K562 (cell line): ENCODE measurements around the gene TCF12. TPM values are rescaled to one million over a fixed set of nuclear protein-coding genes. Genes with fewer than 3 reads are reported as not detected.

Experiments
- ATAC-seq: fragments of 200-7000 bp; cut with Tn5 transposase; 3 replicates; pipeline ENCODE4 v1.9.1; 2020; ENCODE audit warnings: moderate library complexity
- BruUV-seq: library from RNA; stranded (reverse); fragments of 400-500 nt; replicated peaks from 2 replicates; lab custom pipeline; 2021; lab: Mats Ljungman, UMichigan
- CTCF ChIA-PET: fragments of 300-600 bp; formaldehyde crosslinking; extraction: SDS; loops from one replicate; lab custom pipeline; 2021; ENCODE audit warnings: low intra/inter-chr PET ratio; lab: Yijun Ruan, JAX
- POLR2A ChIA-PET: fragments of 300-600, 350-650 bp; sonication (Branson Sonifier 250); formaldehyde crosslinking; extraction: SDS; loops from one replicate; lab custom pipeline; 2021; ENCODE audit warnings: antibody characterized with exemption, inconsistent platforms; lab: Yijun Ruan, JAX
- DNase-seq, 4 experiments: peaks; one replicate each; pipeline versions ENCODE4 v3.0.0 to v3.0.0-alpha.2; 2011 to 2018; ENCODE audit warnings: low spot score in 3 of 4, mixed read lengths in 3 of 4; ENCODE audit errors: extremely low read depth in 1 of 4
- FAIRE-seq: peaks from 2 replicates; lab custom pipeline; 2011; peaks lifted over from hg19 to GRCh38; lab: Jason Lieb, UNC
- H2AFZ ChIP-seq: 2 replicates; pipeline ENCODE4 v1.6.0; 2011; ENCODE audit warnings: low read depth, low read length, control low read depth, inconsistent platforms
- H3K27ac ChIP-seq: fragments of 200-600 bp; 3 replicates; pipeline ENCODE4 v1.8.0; 2011; ENCODE audit warnings: low read depth, mild to moderate bottlenecking, control low read depth, inconsistent platforms, low read length, moderate library complexity, mixed read lengths; ENCODE audit errors: extremely low read depth
- H3K27me3 ChIP-seq, 2 experiments: fragments of 300-600 bp in 1 of 2; 2 replicates in 1 of 2; 3 replicates in 1 of 2; pipeline versions ENCODE4 v1.6.0 to v1.8.0; 2011; ENCODE audit warnings: inconsistent platforms in 2 of 2, low read length in 2 of 2, mild to moderate bottlenecking in 1 of 2, mixed read lengths in 1 of 2, moderate library complexity in 1 of 2; ENCODE audit not compliant: control insufficient read depth in 2 of 2, insufficient read depth in 2 of 2
- H3K36me3 ChIP-seq: fragments of 300-600 bp; 3 replicates; pipeline ENCODE4 v1.8.0; 2011; ENCODE audit warnings: mild to moderate bottlenecking, low read length, inconsistent platforms; ENCODE audit not compliant: control insufficient read depth, insufficient read depth
- H3K4me1 ChIP-seq, 2 experiments: fragments of 200-600 bp in 1 of 2; replicated peaks in 1 of 2; 2 replicates in 1 of 2; 3 replicates in 1 of 2; pipeline versions ENCODE4 v1.5.1 to v1.8.0; 2011; ENCODE audit warnings: inconsistent platforms in 2 of 2, low read length in 2 of 2, mild to moderate bottlenecking in 1 of 2, mixed read lengths in 1 of 2, moderate library complexity in 1 of 2; ENCODE audit not compliant: control insufficient read depth in 2 of 2, insufficient read depth in 2 of 2
- H3K4me2 ChIP-seq: 2 replicates; pipeline ENCODE4 v1.6.1; 2011; ENCODE audit warnings: low read length, control low read depth, inconsistent platforms, mixed read lengths; ENCODE audit not compliant: insufficient read depth
- H3K4me3 ChIP-seq: fragments of 200-600 bp; sonication (generic), shearing (Covaris generic); 2 replicates; pipeline ENCODE4 v1.5.1; 2016; ENCODE audit warnings: control low read depth, inconsistent platforms
- H3K79me2 ChIP-seq: fragments of 200-600 bp; 3 replicates; pipeline ENCODE4 v1.8.0; 2011; ENCODE audit warnings: low read length, inconsistent platforms; ENCODE audit not compliant: control insufficient read depth, insufficient read depth
- H3K9ac ChIP-seq, 2 experiments: 2 replicates each; pipeline versions ENCODE4 v1.6.0 to v1.6.1; 2011; ENCODE audit warnings: low read depth in 2 of 2, low read length in 2 of 2, control low read depth in 1 of 2, inconsistent platforms in 1 of 2, mild to moderate bottlenecking in 1 of 2, mixed read lengths in 1 of 2; ENCODE audit not compliant: insufficient read depth in 1 of 2
- H3K9me1 ChIP-seq: one replicate; pipeline ENCODE4 v1.6.0; 2011; ENCODE audit warnings: inconsistent platforms, mild to moderate bottlenecking, low read length, moderate library complexity; ENCODE audit not compliant: control insufficient read depth, insufficient read depth
- H3K9me3 ChIP-seq: replicated peaks from 2 replicates; pipeline ENCODE4 v1.5.1; 2011; ENCODE audit warnings: low read depth, low read length, inconsistent platforms; ENCODE audit not compliant: control insufficient read depth, insufficient read depth
- H4K20me1 ChIP-seq: replicated peaks from 2 replicates; pipeline ENCODE4 v1.6.1; 2011; ENCODE audit warnings: low read length, inconsistent platforms, mixed read lengths; ENCODE audit not compliant: control insufficient read depth, insufficient read depth
- CHCHD3 ChIP-seq: fragments of 250-450 bp; sonication (Bioruptor Pico); IDR thresholded peaks from 2 replicates; pipeline ENCODE4 v2.1.2; 2022; ENCODE audit warnings: mild to moderate bottlenecking
- CHD1 ChIP-seq: fragments of 200-600 bp; sonication (generic); IDR thresholded peaks from one replicate; pipeline ENCODE4 v1.6.1; 2012; ENCODE audit warnings: mild to moderate bottlenecking, moderate library complexity, low read length, inconsistent platforms
- CSDE1 ChIP-seq, 2 experiments: fragments of 450-650 bp; IDR thresholded peaks; 2 replicates each; pipeline ENCODE4 v1.6.1; 2016; ENCODE audit warnings: mild to moderate bottlenecking in 1 of 2
- MIER1 ChIP-seq: fragments of 450-650 bp; IDR thresholded peaks from 2 replicates; pipeline ENCODE4 v1.6.1; 2016; ENCODE audit warnings: antibody characterized with exemption, mild to moderate bottlenecking, low read depth
- NCOA1 ChIP-seq: fragments of 450-650 bp; IDR thresholded peaks from 2 replicates; pipeline ENCODE4 v1.6.1; 2016; ENCODE audit warnings: low read depth
- PHTF2 ChIP-seq: fragments of 250-450 bp; sonication (Bioruptor Pico); IDR thresholded peaks from 2 replicates; pipeline ENCODE4 v1.5.0; 2021; ENCODE audit warnings: mild to moderate bottlenecking
- XRCC3 ChIP-seq: fragments of 450-650 bp; IDR thresholded peaks from 2 replicates; pipeline ENCODE4 v1.6.1; 2017; ENCODE audit warnings: mild to moderate bottlenecking, moderate library complexity
- WGBS: fragments of 100-300 bp; shearing (Covaris generic); methylation state at CpG from one replicate; pipeline ENCODE4 v1.1.6; 2016; ENCODE audit warnings: low coverage, mixed read lengths; ENCODE audit not compliant: insufficient coverage; ENCODE audit errors: missing lambda C conversion rate; 5-methylcytosine and 5-hydroxymethylcytosine counted together
- in situ Hi-C: fragments of 300-500 bp; cut with MboI; formaldehyde crosslinking; loops from 4 replicates; pipeline ENCODE4 v1.15.0; 2018; ENCODE audit warnings: inconsistent platforms, mixed read lengths
- intact Hi-C: fragments of 100-400 bp; cut with micrococcal nuclease; formaldehyde crosslinking; loops from 2 replicates; pipeline ENCODE4 v1.14.2; 2022
- polyA plus RNA-seq, 8 experiments: library from polyadenylated mRNA; depleted of rRNA in 4 of 8; stranded (reverse) in 5 of 8; unstranded in 3 of 8; fragments of >200 nt; fragmentation: Nextera tagmentation in 2 of 8; fragmentation: Illumina TruSeq in 1 of 8; extraction: Ambion mirVana in 2 of 8; extraction: Trizol in 1 of 8; gene quantifications; 2 replicates each; pipeline versions ENCODE4 v1.2.1 to v1.2.3, GENCODE V29; 2011 to 2014; ENCODE audit warnings: inconsistent platforms in 1 of 8, missing spikeins in 1 of 8
- total RNA-seq, 7 experiments: library from RNA; depleted of rRNA in 6 of 7; stranded (reverse); fragments of >200 nt in 6 of 7; fragmentation: Illumina TruSeq in 2 of 7; extraction: Trizol in 2 of 7; gene quantifications; 2 replicates each; pipeline versions ENCODE4 v1.2.1 to v1.2.3, GENCODE V29; 2011 to 2021; ENCODE audit warnings: low replicate concordance in 1 of 7

The TCF12 gene
- total and polyA plus RNA-seq, 9 of the 15 experiments (the other 6 are each of a cell fraction or from before 2014, with no cell fraction given) = 10.5 to 132 (median 52.9) TPM

GRCh38 chr15:57118013-57118799 is 199.8 kb downstream of the TCF12 start:
- Histone ChIP-seq H3K4me2 (no peak overlapping the region), H3K4me1 (no peaks in the 10 kb centered on the region; a peak in 1 of 5 replicates), H2AFZ (no peak overlapping the region), H3K27me3 (no peaks in the 10 kb centered on the region)
- BruUV-seq = no TSS peak
- WGBS = 51% methylated on average over 2 of the region's 2 CpGs
- no peak for ATAC-seq
- no peak for TF ChIP-seq XRCC3
- no peak for TF ChIP-seq MIER1
- no peak for TF ChIP-seq CHD1
- TF ChIP-seq NCOA1 = no peak
- TF ChIP-seq CHCHD3 (CRISPR knock-in tag) = no peak
- TF ChIP-seq CSDE1 (IDR thresholded peaks at IDR 0.05) = no peak
- 0 out of 2 replicates have a peak, but pooled peaks have one; percentile 17 for TF ChIP-seq PHTF2 (CRISPR knock-in tag)
- TF ChIP-seq, all 486 proteins: peak for 1
- H3K79me2 ChIP-seq = no peaks in the 10 kb centered on the region; the same call in 2 of the 3 replicates
- no peak overlapping the region for H3K9ac ChIP-seq
- H3K27ac ChIP-seq = no peak overlapping the region
- no peaks in the 10 kb centered on the region for H3K9me1 ChIP-seq
- FAIRE-seq = no peak
- CTCF ChIA-PET = no interaction called here
- H3K36me3 ChIP-seq = no peaks in the 10 kb centered on the region; the same call in 2 of the 3 replicates
- H4K20me1 ChIP-seq = no peaks in the 10 kb centered on the region
- no peak for DNase-seq
- in situ Hi-C loops (no loop called here), intact Hi-C loops (no loop called here)
- no peak overlapping the region for H3K4me3 ChIP-seq
- POLR2A ChIA-PET = interaction anchor here (0.7 to 1.3 kb wide), 5 partner anchors 10 to 198 kb away, joined by 3 to 6 read pairs (median 3); no protein-coding TSS in a partner anchor
- H3K9me3 ChIP-seq = no peaks in the 10 kb centered on the region
